ENCODE results near the gene BTG1.
"Not testable (repeated sequence)": the region's sequence is repeated elsewhere in the genome, so short reads cannot be mapped to it uniquely, and the experiment has no call there.

BTG1 gene

DNA sequence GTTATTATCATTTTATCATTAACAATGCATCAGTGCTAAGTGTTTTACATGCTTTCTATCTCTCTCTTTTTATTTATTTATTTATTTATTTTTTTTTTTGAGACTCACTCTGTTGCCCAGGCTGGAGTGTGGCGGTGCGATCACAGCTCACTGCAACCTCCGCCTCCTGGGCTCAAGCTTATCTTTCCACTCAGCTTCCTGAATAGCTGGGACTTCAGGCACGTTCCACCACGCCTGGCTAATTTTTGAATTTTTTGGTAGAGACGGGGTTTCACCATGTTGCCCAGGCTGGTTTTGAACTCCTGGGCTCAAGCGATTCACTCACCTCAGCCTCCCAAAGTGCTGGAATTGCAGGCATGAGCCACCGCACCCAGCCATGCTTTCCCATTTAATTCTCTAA is 3.9 kb upstream of the BTG1 start:
- DNase-seq (ENCODE audit: low spot score) (no peak), FAIRE-seq (no peak)

GRCh38 chr12:92147491-92147890 is 1.8 kb upstream of the BTG1 start:
- FAIRE-seq (no peak), DNase-seq (ENCODE audit: low spot score) (no peak)

DNA sequence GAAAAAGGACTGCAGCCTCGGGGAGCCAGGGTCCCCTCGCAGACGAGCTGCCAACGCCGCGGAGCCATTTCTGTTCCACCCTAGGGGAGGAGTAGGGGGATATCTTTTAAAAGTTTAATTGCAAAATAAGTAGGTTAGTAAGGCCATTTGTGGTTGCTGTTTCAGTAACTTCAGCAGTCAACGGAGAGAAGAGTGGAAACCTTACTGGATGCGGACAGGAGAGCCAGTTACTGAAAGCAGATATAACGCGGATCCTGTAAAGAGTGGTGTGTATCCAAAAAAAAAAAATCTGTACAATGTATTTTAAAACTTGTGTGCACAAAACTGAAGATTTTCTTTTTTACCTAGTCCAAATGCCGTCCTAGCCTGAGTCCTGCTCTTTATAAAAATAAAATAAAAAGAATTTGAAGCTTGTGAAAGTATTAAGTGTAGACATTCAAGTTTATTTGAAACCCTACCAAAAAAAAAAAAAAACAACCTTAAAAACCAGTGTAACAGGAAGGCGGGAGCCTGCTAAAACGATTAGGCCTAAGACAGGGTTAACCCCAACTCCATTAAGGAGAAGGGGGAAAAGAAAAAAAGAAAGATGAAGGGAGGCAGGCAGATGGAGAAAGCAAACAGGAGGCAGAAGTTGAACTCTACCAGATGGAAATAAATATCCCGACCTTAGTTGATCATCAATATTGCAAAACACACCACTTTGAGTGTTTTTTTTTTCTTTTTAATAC is 1.0 kb upstream of the BTG1 start:
- FAIRE-seq (no peak), DNase-seq (ENCODE audit: low spot score) (no peak)

- DNase-seq (ENCODE audit: low spot score): no peak
Observed at GRCh38 chr12:92145481-92145730, 240 bp downstream of the BTG1 start.

GRCh38 chr12:92144631-92145480 is 790 bp downstream of the BTG1 start:
- DNase-seq (ENCODE audit: low spot score) (peak; percentile 37), FAIRE-seq (no peak)

More at GRCh38 chr12:92145481-92145730, 240 bp downstream of the BTG1 start:
- no peak for FAIRE-seq

DNA sequence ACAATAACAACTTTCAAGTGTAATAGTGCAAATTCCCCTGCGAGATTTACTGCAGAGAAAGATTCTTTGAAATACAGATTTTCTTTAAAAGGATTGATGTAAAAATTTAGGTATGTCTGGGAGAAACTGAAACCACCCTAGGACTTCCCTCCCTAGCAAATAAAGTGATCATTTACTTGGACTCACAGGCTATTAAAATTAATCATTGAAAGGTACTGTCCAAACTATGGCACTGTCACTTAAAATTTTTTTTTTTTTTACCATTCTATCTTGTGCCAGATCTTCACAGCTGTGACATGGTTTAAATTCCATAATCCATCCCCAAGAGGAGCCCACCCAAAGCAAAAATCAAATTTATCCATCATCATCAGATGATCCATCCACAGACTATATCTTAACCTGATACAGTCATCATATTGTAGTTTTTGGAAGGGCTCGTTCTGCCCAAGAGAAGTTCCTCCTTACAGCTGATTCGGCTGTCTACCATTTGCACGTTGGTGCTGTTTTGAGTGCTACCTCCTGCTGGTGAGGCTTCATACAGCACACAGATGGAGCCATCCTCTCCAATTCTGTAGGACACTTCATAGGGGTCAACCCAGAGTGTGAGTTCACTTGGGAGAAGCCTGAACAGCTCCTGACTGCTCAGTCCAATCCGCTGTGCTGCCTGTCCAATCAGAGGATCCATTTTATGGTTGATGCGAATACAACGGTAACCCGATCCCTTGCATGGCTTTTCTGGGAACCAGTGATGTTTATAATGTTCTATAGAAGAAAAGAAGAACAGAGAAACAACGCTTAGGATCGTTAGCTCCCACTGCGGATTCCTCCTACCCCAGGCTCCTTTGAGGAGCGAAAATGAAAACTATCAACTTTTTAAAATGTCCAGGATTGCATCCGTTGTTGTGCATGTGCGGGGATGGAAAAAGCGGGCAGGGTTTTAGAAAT is 1.7 kb downstream of the BTG1 start:
- peak; percentile 69 for FAIRE-seq
- peak; percentile 74 for DNase-seq (ENCODE audit: low spot score)

- FAIRE-seq: no peak
Observed at GRCh38 chr12:92143258-92143657, 2.4 kb downstream of the BTG1 start.

GRCh38 chr12:92142251-92142926 is 3.3 kb downstream of the BTG1 start:
- DNase-seq (ENCODE audit: low spot score): no peak
- no peak for FAIRE-seq

More at GRCh38 chr12:92143258-92143657, 2.4 kb downstream of the BTG1 start:
- DNase-seq (ENCODE audit: low spot score): no peak

- no peak for FAIRE-seq
- no peak for DNase-seq (ENCODE audit: low spot score)
Observed at GRCh38 chr12:92141591-92142121, 4.0 kb downstream of the BTG1 start.

- no peak for DNase-seq (ENCODE audit: low spot score)
- no peak for FAIRE-seq
Observed at GRCh38 chr12:92140896-92141536, 4.6 kb downstream of the BTG1 start.

- FAIRE-seq (no peak), DNase-seq (ENCODE audit: low spot score) (no peak)
Observed at GRCh38 chr12:92140156-92140555, 5.5 kb downstream of the BTG1 start.

- DNase-seq (ENCODE audit: low spot score) (no peak), FAIRE-seq (peak; percentile 7)
Observed at GRCh38 chr12:92139634-92140150, 6.0 kb downstream of the BTG1 start.

DNA sequence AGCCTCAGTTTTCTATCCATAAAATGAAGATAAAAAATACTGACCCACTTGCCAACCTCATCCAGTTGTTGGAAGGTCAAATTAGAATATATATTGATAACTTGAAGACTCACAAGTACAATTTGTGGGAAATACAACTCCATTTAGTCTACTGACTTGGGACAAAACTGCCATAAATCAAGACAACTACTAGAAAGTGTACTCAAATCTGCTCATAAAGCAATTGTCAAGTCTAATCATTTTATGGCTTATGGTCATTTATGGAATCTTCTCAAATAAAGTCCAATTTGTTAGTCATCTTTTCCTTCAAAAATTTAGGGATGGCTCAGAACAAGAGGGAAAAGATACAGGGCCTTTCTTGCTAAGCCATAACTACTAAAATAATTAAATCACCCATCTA is 7.0 kb downstream of the BTG1 start:
- no peak for DNase-seq (ENCODE audit: low spot score)
- no peak for FAIRE-seq

DNA sequence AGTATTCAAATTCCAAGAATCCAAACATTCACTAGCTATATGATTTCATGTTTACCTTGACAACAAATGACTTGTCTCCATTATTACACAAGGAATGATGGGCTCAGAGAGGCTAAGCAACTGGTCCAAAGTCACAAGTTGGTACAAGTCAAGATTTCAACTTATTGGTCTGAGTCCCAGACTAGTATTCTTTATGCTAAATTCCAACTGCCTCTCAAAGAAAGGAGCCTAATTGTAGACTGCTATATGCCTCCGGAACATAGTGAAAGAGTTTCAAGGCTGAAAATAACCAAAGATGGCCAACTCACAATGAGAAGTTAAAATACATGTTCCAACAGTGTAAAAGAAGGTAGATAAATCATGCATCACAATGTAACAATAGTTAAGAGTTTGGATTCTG is 7.5 kb downstream of the BTG1 start:
- FAIRE-seq: no peak
- DNase-seq (ENCODE audit: low spot score): no peak

DNA sequence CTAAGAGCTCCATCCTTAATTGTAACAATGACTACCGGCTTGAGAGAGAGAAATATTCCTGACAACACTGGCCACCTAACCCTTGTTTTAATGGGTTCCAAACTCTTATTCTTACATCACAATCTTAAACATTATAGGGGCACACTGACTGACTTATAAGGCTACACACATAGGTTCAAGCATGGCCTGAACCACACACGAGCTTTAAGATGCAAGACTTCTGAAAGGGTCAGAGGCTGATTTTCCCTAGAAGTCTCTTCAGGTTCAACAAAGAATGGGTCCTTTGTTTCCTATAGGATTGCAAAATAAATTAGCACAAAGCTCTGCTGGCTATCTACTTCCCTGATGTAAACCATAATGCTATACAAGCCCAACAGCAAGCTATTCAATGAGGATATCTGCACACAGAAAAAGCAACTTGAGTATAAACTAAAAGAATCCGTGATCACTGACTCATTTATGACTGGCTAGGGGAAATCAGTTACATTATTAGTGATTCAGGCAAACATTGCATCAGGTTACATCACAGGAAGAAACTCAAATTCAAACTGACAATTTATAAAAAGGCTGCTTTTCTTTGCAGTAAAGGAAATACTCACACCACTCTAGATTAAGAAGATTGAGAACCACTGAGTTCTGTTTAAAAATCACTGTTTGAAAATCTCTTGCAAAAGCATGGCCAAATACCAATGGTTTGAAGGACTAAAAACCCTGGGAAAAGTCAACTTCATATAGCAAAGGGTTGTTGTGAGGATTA is 8.5 kb downstream of the BTG1 start:
- peak; percentile 79 for FAIRE-seq
- peak; percentile 58 for DNase-seq (ENCODE audit: low spot score)

DNA sequence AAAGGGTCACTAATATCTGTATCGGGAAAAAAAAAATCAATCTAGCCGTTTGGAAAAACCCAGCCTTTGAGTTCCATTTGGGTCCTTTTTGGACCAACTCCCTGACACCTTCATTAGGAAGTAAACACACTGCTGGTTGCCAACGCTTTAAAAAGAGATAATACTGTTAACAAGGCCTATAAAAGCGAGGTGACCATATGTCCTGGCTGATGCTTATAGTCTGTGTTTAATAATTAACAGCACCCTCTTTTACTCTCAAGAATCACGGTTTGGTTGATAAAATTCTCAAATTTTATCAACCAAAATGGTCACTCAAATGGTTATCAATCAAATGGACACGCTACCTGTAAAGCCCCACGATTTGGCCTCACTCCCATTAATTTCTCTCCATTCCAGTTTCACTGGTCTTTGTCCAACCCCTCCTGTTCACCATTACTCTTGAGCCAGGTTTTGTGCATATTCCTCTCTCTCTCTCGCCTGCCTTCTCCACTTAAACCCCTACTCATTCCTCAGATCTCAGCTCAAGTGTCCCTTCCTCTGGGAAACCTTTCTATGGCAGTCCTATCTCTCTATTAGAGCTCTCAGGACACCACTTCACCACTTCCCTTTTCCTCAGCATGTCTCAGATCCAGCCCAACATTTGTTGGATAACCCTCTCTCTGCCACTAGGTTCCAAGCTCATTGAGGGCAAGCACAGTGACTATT is 9.5 kb downstream of the BTG1 start:
- DNase-seq (ENCODE audit: low spot score) (no peak), FAIRE-seq (no peak)

- FAIRE-seq; DNase-seq (ENCODE audit: low spot score): not testable (repeated sequence)
Observed at GRCh38 chr12:92135541-92135940, 10.1 kb downstream of the BTG1 start.

DNA sequence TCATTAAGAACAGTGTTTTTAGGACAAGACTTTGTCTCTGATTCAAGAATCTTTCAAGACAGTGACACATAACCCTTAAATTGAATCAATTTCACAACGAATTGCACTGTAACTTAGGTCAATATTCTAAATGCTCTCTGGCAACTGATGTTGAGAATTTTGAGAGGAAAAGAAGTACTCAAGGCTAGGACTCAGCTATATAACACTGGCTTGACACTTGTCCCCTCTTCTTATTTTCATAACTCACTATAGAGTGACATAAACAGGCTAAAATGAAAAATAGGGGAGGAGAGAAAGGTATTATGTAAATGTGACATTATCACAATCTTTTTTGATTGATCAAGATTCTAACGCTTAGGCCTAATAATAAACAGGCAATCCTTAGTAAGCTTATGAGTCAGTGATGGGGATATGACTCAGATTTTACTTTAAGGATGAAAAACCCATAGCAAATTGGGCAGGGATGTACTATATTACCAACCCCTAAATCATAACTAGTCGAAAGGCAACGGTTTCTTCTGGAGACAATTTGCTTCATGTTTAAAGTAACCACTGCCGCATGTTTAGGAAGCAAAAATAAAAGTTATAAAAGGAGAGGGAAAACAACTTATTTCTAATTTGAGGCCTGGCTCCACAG is 10.9 kb downstream of the BTG1 start:
- DNase-seq (ENCODE audit: low spot score): no peak
- FAIRE-seq: peak; percentile 71

All from RCC 7860 (cell line).